K562 (cell line): ENCODE results near the gene SERPINB7. TPM values are rescaled to one million over a fixed set of nuclear protein-coding genes. Genes with fewer than 3 reads are reported as not detected.

ENCODE experiments used
- ATAC-seq: fragments of 200-7000 bp; cut with Tn5 transposase; 3 replicates; pipeline ENCODE4 v1.9.1; 2020; ENCODE audit warnings: moderate library complexity
- BruUV-seq: library from RNA; stranded (reverse); fragments of 400-500 nt; replicated peaks from 2 replicates; lab custom pipeline; 2021; lab: Mats Ljungman, UMichigan
- CTCF ChIA-PET: fragments of 300-600 bp; formaldehyde crosslinking; extraction: SDS; loops from one replicate; lab custom pipeline; 2021; ENCODE audit warnings: low intra/inter-chr PET ratio; lab: Yijun Ruan, JAX
- POLR2A ChIA-PET: fragments of 300-600, 350-650 bp; sonication (Branson Sonifier 250); formaldehyde crosslinking; extraction: SDS; loops from one replicate; lab custom pipeline; 2021; ENCODE audit warnings: antibody characterized with exemption, inconsistent platforms; lab: Yijun Ruan, JAX
- DNase-seq, 4 experiments: peaks; one replicate each; pipeline versions ENCODE4 v3.0.0 to v3.0.0-alpha.2; 2011 to 2018; ENCODE audit warnings: low spot score in 3 of 4, mixed read lengths in 3 of 4; ENCODE audit errors: extremely low read depth in 1 of 4
- FAIRE-seq: peaks from 2 replicates; lab custom pipeline; 2011; peaks lifted over from hg19 to GRCh38; lab: Jason Lieb, UNC
- H2AFZ ChIP-seq: 2 replicates; pipeline ENCODE4 v1.6.0; 2011; ENCODE audit warnings: low read depth, low read length, control low read depth, inconsistent platforms
- H3K27ac ChIP-seq: fragments of 200-600 bp; 3 replicates; pipeline ENCODE4 v1.8.0; 2011; ENCODE audit warnings: low read depth, mild to moderate bottlenecking, control low read depth, inconsistent platforms, low read length, moderate library complexity, mixed read lengths; ENCODE audit errors: extremely low read depth
- H3K27me3 ChIP-seq, 2 experiments: fragments of 300-600 bp in 1 of 2; 2 replicates in 1 of 2; 3 replicates in 1 of 2; pipeline versions ENCODE4 v1.6.0 to v1.8.0; 2011; ENCODE audit warnings: inconsistent platforms in 2 of 2, low read length in 2 of 2, mild to moderate bottlenecking in 1 of 2, mixed read lengths in 1 of 2, moderate library complexity in 1 of 2; ENCODE audit not compliant: control insufficient read depth in 2 of 2, insufficient read depth in 2 of 2
- H3K36me3 ChIP-seq: fragments of 300-600 bp; 3 replicates; pipeline ENCODE4 v1.8.0; 2011; ENCODE audit warnings: mild to moderate bottlenecking, low read length, inconsistent platforms; ENCODE audit not compliant: control insufficient read depth, insufficient read depth
- H3K4me1 ChIP-seq, 2 experiments: fragments of 200-600 bp in 1 of 2; replicated peaks in 1 of 2; 2 replicates in 1 of 2; 3 replicates in 1 of 2; pipeline versions ENCODE4 v1.5.1 to v1.8.0; 2011; ENCODE audit warnings: inconsistent platforms in 2 of 2, low read length in 2 of 2, mild to moderate bottlenecking in 1 of 2, mixed read lengths in 1 of 2, moderate library complexity in 1 of 2; ENCODE audit not compliant: control insufficient read depth in 2 of 2, insufficient read depth in 2 of 2
- H3K4me2 ChIP-seq: 2 replicates; pipeline ENCODE4 v1.6.1; 2011; ENCODE audit warnings: low read length, control low read depth, inconsistent platforms, mixed read lengths; ENCODE audit not compliant: insufficient read depth
- H3K4me3 ChIP-seq: fragments of 200-600 bp; sonication (generic), shearing (Covaris generic); 2 replicates; pipeline ENCODE4 v1.5.1; 2016; ENCODE audit warnings: control low read depth, inconsistent platforms
- H3K79me2 ChIP-seq: fragments of 200-600 bp; 3 replicates; pipeline ENCODE4 v1.8.0; 2011; ENCODE audit warnings: low read length, inconsistent platforms; ENCODE audit not compliant: control insufficient read depth, insufficient read depth
- H3K9ac ChIP-seq, 2 experiments: 2 replicates each; pipeline versions ENCODE4 v1.6.0 to v1.6.1; 2011; ENCODE audit warnings: low read depth in 2 of 2, low read length in 2 of 2, control low read depth in 1 of 2, inconsistent platforms in 1 of 2, mild to moderate bottlenecking in 1 of 2, mixed read lengths in 1 of 2; ENCODE audit not compliant: insufficient read depth in 1 of 2
- H3K9me1 ChIP-seq: one replicate; pipeline ENCODE4 v1.6.0; 2011; ENCODE audit warnings: inconsistent platforms, mild to moderate bottlenecking, low read length, moderate library complexity; ENCODE audit not compliant: control insufficient read depth, insufficient read depth
- H3K9me3 ChIP-seq: replicated peaks from 2 replicates; pipeline ENCODE4 v1.5.1; 2011; ENCODE audit warnings: low read depth, low read length, inconsistent platforms; ENCODE audit not compliant: control insufficient read depth, insufficient read depth
- H4K20me1 ChIP-seq: replicated peaks from 2 replicates; pipeline ENCODE4 v1.6.1; 2011; ENCODE audit warnings: low read length, inconsistent platforms, mixed read lengths; ENCODE audit not compliant: control insufficient read depth, insufficient read depth
- CTCF ChIP-seq, 3 experiments: IDR thresholded peaks in 2 of 3; conservative IDR thresholded peaks in 1 of 3; 2 replicates each; pipeline ENCODE4 v1.5.1; 2011 to 2012; ENCODE audit warnings: low read length in 3 of 3, mild to moderate bottlenecking in 3 of 3, control low read depth in 2 of 3, improper control_type of control experiment in 1 of 3, inconsistent platforms in 1 of 3, low read depth in 1 of 3, mixed read lengths in 1 of 3, moderate library complexity in 1 of 3; ENCODE audit not compliant: insufficient read depth in 2 of 3
- RAD21 ChIP-seq, 2 experiments: fragments of 250-450 bp in 1 of 2; fragments of 450-650 bp in 1 of 2; sonication (Bioruptor Pico) in 1 of 2; formaldehyde crosslinking in 1 of 2; IDR thresholded peaks in 1 of 2; conservative IDR thresholded peaks in 1 of 2; 2 replicates each; pipeline versions ENCODE4 v1.4.0 to v1.8.0; 2020 to 2022; ENCODE audit warnings: mild to moderate bottlenecking in 2 of 2, moderate library complexity in 1 of 2
- SREBF1 ChIP-seq: fragments of 150-350 bp; IDR thresholded peaks from 2 replicates; pipeline ENCODE4 v1.6.1; 2014; ENCODE audit warnings: antibody characterized with exemption, low read depth, low read length, borderline replicate concordance
- ZNF217 ChIP-seq: sonication (generic); formaldehyde crosslinking; IDR thresholded peaks from 2 replicates; pipeline ENCODE4 v1.8.0; 2022; ENCODE audit warnings: mild to moderate bottlenecking, missing genetic modification reagents
- WGBS: fragments of 100-300 bp; shearing (Covaris generic); methylation state at CpG from one replicate; pipeline ENCODE4 v1.1.6; 2016; ENCODE audit warnings: low coverage, mixed read lengths; ENCODE audit not compliant: insufficient coverage; ENCODE audit errors: missing lambda C conversion rate; 5-methylcytosine and 5-hydroxymethylcytosine counted together
- in situ Hi-C: fragments of 300-500 bp; cut with MboI; formaldehyde crosslinking; loops from 4 replicates; pipeline ENCODE4 v1.15.0; 2018; ENCODE audit warnings: inconsistent platforms, mixed read lengths
- intact Hi-C: fragments of 100-400 bp; cut with micrococcal nuclease; formaldehyde crosslinking; loops from 2 replicates; pipeline ENCODE4 v1.14.2; 2022
- polyA plus RNA-seq, 8 experiments: library from polyadenylated mRNA; depleted of rRNA in 4 of 8; stranded (reverse) in 5 of 8; unstranded in 3 of 8; fragments of >200 nt; fragmentation: Nextera tagmentation in 2 of 8; fragmentation: Illumina TruSeq in 1 of 8; extraction: Ambion mirVana in 2 of 8; extraction: Trizol in 1 of 8; gene quantifications; 2 replicates each; pipeline versions ENCODE4 v1.2.1 to v1.2.3, GENCODE V29; 2011 to 2014; ENCODE audit warnings: inconsistent platforms in 1 of 8, missing spikeins in 1 of 8
- total RNA-seq, 7 experiments: library from RNA; depleted of rRNA in 6 of 7; stranded (reverse); fragments of >200 nt in 6 of 7; fragmentation: Illumina TruSeq in 2 of 7; extraction: Trizol in 2 of 7; gene quantifications; 2 replicates each; pipeline versions ENCODE4 v1.2.1 to v1.2.3, GENCODE V29; 2011 to 2021; ENCODE audit warnings: low replicate concordance in 1 of 7

SERPINB7 gene
- total and polyA plus RNA-seq, 9 of the 15 experiments (the other 6 are each of a cell fraction or from before 2014, with no cell fraction given) = not detected

GRCh38 chr18:63823516-63824219, 48.5 kb downstream of the SERPINB7 start:
- Histone ChIP-seq H3K9me1 (no peaks in the 10 kb centered on the region), H3K4me3 (no peak overlapping the region), H3K79me2 (no peaks in the 10 kb centered on the region), H3K27ac (no peak overlapping the region), H3K36me3 (no peaks in the 10 kb centered on the region), H4K20me1 (no peaks in the 10 kb centered on the region), H3K4me1 (no peaks in the 10 kb centered on the region), H3K9me3 (no peaks in the 10 kb centered on the region), H3K4me2 (no peak overlapping the region), H3K9ac (no peak overlapping the region), H3K27me3 (no peaks in the 10 kb centered on the region), H2AFZ (no peak overlapping the region)
- ATAC-seq = no peak
- no peak for FAIRE-seq
- intact Hi-C loops = no loop called here
- in situ Hi-C loops = no loop called here
- POLR2A ChIA-PET = no interaction called here
- no peak for TF ChIP-seq ZNF217 (CRISPR knock-in tag)
- TF ChIP-seq SREBF1 = no peak
- 0 out of 6 replicates have a peak, but pooled peaks of 1 of the 3 experiments have one; percentile 25 for TF ChIP-seq CTCF (IDR thresholded peaks at IDR 0.05 in 2 of 3, conservative IDR thresholded peaks at IDR 0.05 in 1 of 3; ENCODE audit: insufficient read depth in 2 of 3, low read depth in 1 of 3, low read length in 3 of 3)
- peak in 1 of 2 experiments; percentile 13; a peak in 1 of 4 replicates for TF ChIP-seq RAD21 (CRISPR knock-in tag; conservative IDR thresholded peaks at IDR 0.05 in 1 of 2, IDR thresholded peaks at IDR 0.05 in 1 of 2)
- peak; percentile 6 to 18 (median 7) for DNase-seq
- 2% methylated on average over 9 of the region's 10 CpGs for WGBS
- CTCF ChIA-PET = interaction anchor here (0.6 kb wide), 1 partner anchor 155 kb away, joined by 3 read pairs; no protein-coding TSS in a partner anchor
- no TSS peak for BruUV-seq
